GM12878 (cell line): ENCODE data around the gene PLK5. TPM values are rescaled to one million over a fixed set of nuclear protein-coding genes. Genes with fewer than 3 reads are reported as not detected.

Source experiments
- ATAC-seq: fragments of 200-7000 bp; cut with Tn5 transposase; 3 replicates; pipeline ENCODE4 v1.9.1; 2020; ENCODE audit warnings: mild to moderate bottlenecking, moderate library complexity
- BruUV-seq: library from RNA; stranded (reverse); fragments of 400-500 nt; replicated peaks from 2 replicates; lab custom pipeline; 2021; lab: Mats Ljungman, UMichigan
- CTCF ChIA-PET: fragments of 300-600 bp; sonication (Branson Sonifier 250); formaldehyde crosslinking; extraction: SDS; loops from one replicate; lab custom pipeline; 2021; ENCODE audit warnings: inconsistent platforms; lab: Yijun Ruan, JAX
- POLR2A ChIA-PET: fragments of 350-600 bp; formaldehyde crosslinking; extraction: SDS; loops from one replicate; lab custom pipeline; 2021; ENCODE audit warnings: inconsistent platforms; lab: Charles Lee
- RAD21 ChIA-PET: fragments of 300-600 bp; sonication (Branson Sonifier 250); formaldehyde crosslinking; loops from one replicate; lab custom pipeline; 2023; ENCODE audit warnings: antibody characterized with exemption; ENCODE audit not compliant: unreplicated experiment; lab: Charles Lee
- SMC1A ChIA-PET: fragments of 300-600 bp; sonication (Branson Sonifier 250); formaldehyde crosslinking; loops from one replicate; lab custom pipeline; 2023; ENCODE audit not compliant: unreplicated experiment, uncharacterized antibody; lab: Charles Lee
- DNase-seq: peaks from one replicate; pipeline ENCODE4 v3.0.0-alpha.2; 2011; ENCODE audit warnings: low read depth, low spot score
- FAIRE-seq: peaks from 3 replicates; lab custom pipeline; 2011; peaks lifted over from hg19 to GRCh38; lab: Jason Lieb, UNC
- H2AFZ ChIP-seq: 2 replicates; pipeline ENCODE4 v1.6.0; 2011; ENCODE audit warnings: low read depth, low read length, control low read depth; ENCODE audit not compliant: control insufficient read depth
- H3K27ac ChIP-seq: 2 replicates; pipeline ENCODE4 v1.5.1; 2011; ENCODE audit warnings: control low read depth; ENCODE audit not compliant: control insufficient read depth, insufficient read depth
- H3K27me3 ChIP-seq, 2 experiments: replicated peaks in 1 of 2; 2 replicates each; pipeline versions ENCODE4 v1.6.0 to v1.6.1; 2011; ENCODE audit warnings: low read length in 1 of 2; ENCODE audit not compliant: control insufficient read depth in 2 of 2, insufficient read depth in 2 of 2
- H3K36me3 ChIP-seq, 2 experiments: 2 replicates each; pipeline ENCODE4 v1.5.1; 2011; ENCODE audit warnings: low read length in 1 of 2; ENCODE audit not compliant: control insufficient read depth in 2 of 2, insufficient read depth in 2 of 2
- H3K4me1 ChIP-seq: 2 replicates; pipeline ENCODE4 v1.6.1; 2011; ENCODE audit warnings: mild to moderate bottlenecking, low read length, moderate library complexity, mixed read lengths; ENCODE audit not compliant: control insufficient read depth, insufficient read depth
- H3K4me2 ChIP-seq: 2 replicates; pipeline ENCODE4 v1.6.0; 2011; ENCODE audit warnings: control low read depth; ENCODE audit not compliant: control insufficient read depth, insufficient read depth
- H3K4me3 ChIP-seq: fragments of 200-600 bp; sonication (generic); 2 replicates; pipeline ENCODE4 v1.5.1; 2016
- H3K79me2 ChIP-seq: 2 replicates; pipeline ENCODE4 v1.6.0; 2011; ENCODE audit warnings: low read length; ENCODE audit not compliant: control insufficient read depth, insufficient read depth
- H3K9ac ChIP-seq: 2 replicates; pipeline ENCODE4 v1.8.0; 2011; ENCODE audit warnings: low read length, control low read depth, mixed read lengths; ENCODE audit not compliant: control insufficient read depth, insufficient read depth
- H3K9me3 ChIP-seq: replicated peaks from 3 replicates; pipeline ENCODE4 v1.5.1; 2011; ENCODE audit warnings: mild to moderate bottlenecking, low read length; ENCODE audit not compliant: control insufficient read depth, insufficient read depth
- H4K20me1 ChIP-seq: 2 replicates; pipeline ENCODE4 v1.6.0; 2011; ENCODE audit not compliant: control insufficient read depth, insufficient read depth
- ATF2 ChIP-seq: IDR thresholded peaks from 2 replicates; pipeline ENCODE4 v1.6.1; 2012; ENCODE audit warnings: low read length, inconsistent platforms
- CREB1 ChIP-seq: IDR thresholded peaks from 2 replicates; pipeline ENCODE4 v1.6.1; 2012; ENCODE audit warnings: low read depth, mild to moderate bottlenecking, inconsistent platforms
- EP300 ChIP-seq, 2 experiments: fragments of 150-350 bp in 1 of 2; IDR thresholded peaks; 2 replicates each; pipeline ENCODE4 v1.6.1; 2011 to 2012; ENCODE audit warnings: low read depth in 2 of 2, low read length in 2 of 2, borderline replicate concordance in 1 of 2, improper control_type of control experiment in 1 of 2, inconsistent platforms in 1 of 2; ENCODE audit not compliant: control insufficient read depth in 1 of 2
- IKZF2 ChIP-seq, 2 experiments: fragments of 450-650 bp; IDR thresholded peaks; 2 replicates each; pipeline ENCODE4 v1.6.1; 2017; ENCODE audit warnings: mild to moderate bottlenecking in 2 of 2, moderate library complexity in 2 of 2
- IRF4 ChIP-seq: IDR thresholded peaks from 2 replicates; pipeline ENCODE4 v1.6.1; 2011; ENCODE audit warnings: low read depth, low read length
- POU2F2 ChIP-seq: IDR thresholded peaks from 3 replicates; pipeline ENCODE4 v1.6.1; 2011; ENCODE audit warnings: low read depth, mild to moderate bottlenecking, low read length, borderline replicate concordance
- REST ChIP-seq: IDR thresholded peaks from 2 replicates; pipeline ENCODE4 v1.6.1; 2012; ENCODE audit warnings: mild to moderate bottlenecking, low read depth, low read length
- WGBS: methylation state at CpG from one replicate; pipeline ENCODE4 v1.1.6; 2016; ENCODE audit warnings: low lambda C conversion rate; ENCODE audit not compliant: insufficient replicate concordance, insufficient coverage; ENCODE audit errors: missing lambda C conversion rate; 5-methylcytosine and 5-hydroxymethylcytosine counted together
- in situ Hi-C: fragments of 300-500 bp; cut with MboI; formaldehyde crosslinking; loops from 9 replicates; pipeline ENCODE4 v1.14.3; 2018; ENCODE audit warnings: mixed read lengths
- intact Hi-C: fragments of 100-400 bp; cut with micrococcal nuclease; formaldehyde crosslinking; loops from one replicate; pipeline ENCODE4 v1.14.2; 2022; ENCODE audit not compliant: unreplicated experiment
- polyA plus RNA-seq, 11 experiments: library from polyadenylated mRNA; depleted of rRNA in 4 of 11; unstranded in 6 of 11; stranded (reverse) in 5 of 11; fragments of >200 nt; fragmentation: Nextera tagmentation in 4 of 11; fragmentation: Illumina TruSeq in 1 of 11; extraction: Ambion mirVana in 4 of 11; extraction: Trizol in 1 of 11; gene quantifications; 1 replicate in 1 of 11; 2 replicates in 10 of 11; pipeline versions ENCODE4 v1.2.1 to v1.2.3, GENCODE V29; 2011 to 2016; ENCODE audit warnings: inconsistent platforms in 2 of 11, missing spikeins in 2 of 11, low read depth in 1 of 11
- total RNA-seq, 4 experiments: library from RNA; depleted of rRNA in 3 of 4; stranded (reverse); fragments of >200 nt in 3 of 4; fragmentation: Illumina TruSeq in 1 of 4; extraction: Trizol in 1 of 4; gene quantifications; 2 replicates each; pipeline versions ENCODE4 v1.2.1 to v1.2.3, GENCODE V29; 2013 to 2021

PLK5 gene
- total and polyA plus RNA-seq, 10 of the 15 experiments (the other 5 are each of a cell fraction or from before 2014, with no cell fraction given): 0.13 TPM; not detected in 9

GRCh38 chr19:1483979-1484428 is 39.9 kb upstream of the PLK5 start:
- no peak overlapping the region for H2AFZ ChIP-seq
- no peak for ATAC-seq

More at GRCh38 chr19:1483979-1484428, 39.9 kb upstream of the PLK5 start:
- no peaks in the 10 kb centered on the region for H3K4me1 ChIP-seq
- H3K9ac ChIP-seq: no peak overlapping the region
- intact Hi-C loops (no loop called here), in situ Hi-C loops (no loop called here)
- H3K27me3 ChIP-seq: no peaks in the 10 kb centered on the region
- H3K9me3 ChIP-seq: no peaks in the 10 kb centered on the region
- no peaks in the 10 kb centered on the region for H4K20me1 ChIP-seq
- DNase-seq (no peak), FAIRE-seq (no peak)
- H3K4me3 ChIP-seq: no peak overlapping the region
- H3K36me3 ChIP-seq: no peaks in the 10 kb centered on the region
- BruUV-seq: no TSS peak
- H3K79me2 ChIP-seq: peaks cover under 1% of the 10 kb centered on the region; the same call in 1 of the 2 replicates
- H3K4me2 ChIP-seq: no peak overlapping the region
- TF ChIP-seq CREB1: no peak
- no peak for TF ChIP-seq IKZF2 (IDR thresholded peaks at IDR 0.05)
- no peak for TF ChIP-seq ATF2
- TF ChIP-seq EP300 (IDR thresholded peaks at IDR 0.05; ENCODE audit: borderline replicate concordance in 1 of 2, control insufficient read depth in 1 of 2, low read depth in 2 of 2, low read length in 2 of 2): no peak
- TF ChIP-seq IRF4: no peak
- TF ChIP-seq POU2F2: no peak
- TF ChIP-seq REST: no peak
- ChIA-PET RAD21 (no interaction called here), POLR2A (no interaction called here), CTCF (no interaction called here), SMC1A (no interaction called here)
- no peak overlapping the region for H3K27ac ChIP-seq
- 73% methylated on average over 17 of the region's 23 CpGs for WGBS
